HepG2 (cell line): ENCODE measurements around the gene MT1G. TPM values are rescaled to one million over a fixed set of nuclear protein-coding genes. Genes with fewer than 3 reads are reported as not detected.
A peak's percentile ranks its signal among the peaks of the same experiment; 100 is the strongest.

Experiments
- BCL3 ChIP-seq: sonication (generic); formaldehyde crosslinking; IDR thresholded peaks from 2 replicates; pipeline ENCODE4 v1.5.1; 2020; ENCODE audit warnings: mild to moderate bottlenecking, missing genetic modification reagents, moderate library complexity
- CEBPZ ChIP-seq: IDR thresholded peaks from 2 replicates; pipeline ENCODE4 v1.6.1; 2012; ENCODE audit warnings: low read length, improper control_type of control experiment
- FOXC1 ChIP-seq: sonication (generic); formaldehyde crosslinking; IDR thresholded peaks from 2 replicates; pipeline ENCODE4 v1.8.0; 2022; ENCODE audit warnings: mild to moderate bottlenecking, missing genetic modification reagents, borderline replicate concordance
- GATAD1 ChIP-seq: IDR thresholded peaks from 2 replicates; pipeline ENCODE4 v1.6.1; 2016; ENCODE audit warnings: missing genetic modification reagents, missing compliant biosample characterization
- KDM2A ChIP-seq: sonication (generic); formaldehyde crosslinking; IDR thresholded peaks from 2 replicates; pipeline ENCODE4 v1.4.0; 2020; ENCODE audit warnings: low read depth, missing genetic modification reagents, borderline replicate concordance
- MAX ChIP-seq: IDR thresholded peaks from 2 replicates; pipeline ENCODE4 v1.6.1; 2012; ENCODE audit warnings: inconsistent platforms
- POGK ChIP-seq: sonication (generic); formaldehyde crosslinking; conservative IDR thresholded peaks from 2 replicates; pipeline ENCODE4 v1.8.0; 2022; ENCODE audit warnings: mild to moderate bottlenecking, moderate library complexity, missing genetic modification reagents
- RELA ChIP-seq: sonication (generic); formaldehyde crosslinking; IDR thresholded peaks from 2 replicates; pipeline ENCODE4 v1.4.0; 2020; ENCODE audit warnings: missing genetic modification reagents
- RFX5 ChIP-seq: IDR thresholded peaks from 2 replicates; pipeline ENCODE4 v1.6.1; 2011; ENCODE audit warnings: low read depth, low read length, improper control_type of control experiment
- SP5 ChIP-seq: IDR thresholded peaks from 2 replicates; pipeline ENCODE4 v1.6.1; 2016; ENCODE audit warnings: low read depth, borderline replicate concordance
- TARDBP ChIP-seq: sonication (generic); formaldehyde crosslinking; IDR thresholded peaks from 2 replicates; pipeline ENCODE4 v1.8.0; 2022; ENCODE audit warnings: mild to moderate bottlenecking, missing genetic modification reagents
- TGIF2 ChIP-seq: IDR thresholded peaks from 2 replicates; pipeline ENCODE4 v1.6.1; 2016; ENCODE audit warnings: control low read depth, missing compliant biosample characterization
- ZBTB26 ChIP-seq: IDR thresholded peaks from 2 replicates; pipeline ENCODE4 v1.6.1; 2016; ENCODE audit warnings: missing compliant biosample characterization, missing genetic modification reagents, borderline replicate concordance
- ZNF280D ChIP-seq: sonication (generic); formaldehyde crosslinking; IDR thresholded peaks from 2 replicates; pipeline ENCODE4 v1.5.1; 2020; ENCODE audit warnings: mild to moderate bottlenecking, missing genetic modification reagents
- ZNF543 ChIP-seq: sonication (generic); formaldehyde crosslinking; IDR thresholded peaks from 2 replicates; pipeline ENCODE4 v1.4.0; 2020; ENCODE audit warnings: mild to moderate bottlenecking, missing genetic modification reagents
- ZNF597 ChIP-seq: sonication (generic); formaldehyde crosslinking; IDR thresholded peaks from 2 replicates; pipeline ENCODE4 v1.5.0; 2020; ENCODE audit warnings: missing genetic modification reagents
- polyA plus RNA-seq, 8 experiments: library from polyadenylated mRNA; depleted of rRNA in 3 of 8; stranded (reverse) in 7 of 8; unstranded in 1 of 8; fragments of >200 nt; fragmentation: Illumina TruSeq in 4 of 8; extraction: Trizol in 4 of 8; gene quantifications; 2 replicates each; pipeline versions ENCODE4 v1.2.1 to v1.2.3, GENCODE V29; 2011 to 2016; ENCODE audit warnings: low read depth in 4 of 8, missing spikeins in 1 of 8, mixed read lengths in 1 of 8; ENCODE audit not compliant: insufficient read depth in 1 of 8
- total RNA-seq, 5 experiments: library from RNA; depleted of rRNA; stranded (reverse); fragments of >200 nt; fragmentation: Illumina TruSeq; extraction: Trizol; gene quantifications; 2 replicates each; pipeline ENCODE4 v1.2.3, GENCODE V29; 2016; ENCODE audit warnings: low read depth in 1 of 5

Gene MT1G
- total and polyA plus RNA-seq, 2 of the 13 experiments (the other 11 are each of a cell fraction or from before 2014, with no cell fraction given), result 3.6 to 377 TPM

- TF ChIP-seq ZNF543 (CRISPR knock-in tag) (no peak; the same call in 1 of the 2 replicates), CEBPZ (no peak), SP5 (CRISPR knock-in tag) (peak; percentile 53; the same call in 1 of the 2 replicates), ZNF280D (no peak), ZNF597 (no peak), TARDBP (CRISPR knock-in tag) (peak; percentile 26; the same call in 1 of the 2 replicates), FOXC1 (CRISPR knock-in tag) (0 out of 2 replicates have a peak, but pooled peaks have one; percentile 40), RELA (no peak), TGIF2 (no peak), ZBTB26 (CRISPR knock-in tag) (no peak), KDM2A (CRISPR knock-in tag) (no peak), RFX5 (no peak), BCL3 (CRISPR knock-in tag) (peak; percentile 78; the same call in 1 of the 2 replicates), MAX (peak; percentile 69; the same call in 1 of the 2 replicates), GATAD1 (CRISPR knock-in tag) (no peak), POGK (CRISPR knock-in tag) (0 out of 2 replicates have a peak, but pooled peaks have one; percentile 54)
Observed at GRCh38 chr16:56643080-56643778, 24.6 kb downstream of the MT1G start (continued).
